Psoas muscle (tissue), 8 donors: Measurements from ENCODE around the gene NR2F6. TPM values are rescaled to one million over a fixed set of nuclear protein-coding genes. Genes with fewer than 3 reads are reported as not detected.

Experiments
- ATAC-seq, 4 donors: fragments of 200-7000 bp; cut with Tn5 transposase; one replicate each; pipeline ENCODE4 v1.9.1; 2020; ENCODE audit warnings: moderate library complexity in 3 of 4, mild to moderate bottlenecking in 2 of 4
- DNase-seq, 2 donors: peaks; one replicate each; pipeline ENCODE4 v3.0.0-alpha.2; 2020
- H3K27ac ChIP-seq: fragments of 200-600 bp; one replicate; pipeline ENCODE4 v1.8.0; 2022
- H3K27me3 ChIP-seq, 3 donors: fragments of 200-600 bp in 1 of 3; one replicate each; pipeline versions ENCODE4 v1.6.1 to v1.8.0; 2013 to 2022; ENCODE audit warnings: low read length in 2 of 3, mild to moderate bottlenecking in 2 of 3, moderate library complexity in 1 of 3; ENCODE audit not compliant: insufficient read depth in 3 of 3
- H3K36me3 ChIP-seq, 2 donors: fragments of 200-600 bp in 1 of 2; one replicate each; pipeline versions ENCODE4 v1.6.1 to v1.8.0; 2013 to 2022; ENCODE audit warnings: low read depth in 1 of 2, mild to moderate bottlenecking in 1 of 2, moderate library complexity in 1 of 2; ENCODE audit not compliant: insufficient read depth in 1 of 2
- H3K4me1 ChIP-seq: fragments of 200-600 bp; one replicate; pipeline ENCODE4 v1.8.0; 2022
- H3K4me3 ChIP-seq: fragments of 200-600 bp; one replicate; pipeline ENCODE4 v1.8.0; 2022; ENCODE audit warnings: mild to moderate bottlenecking
- H3K9me3 ChIP-seq: fragments of 200-600 bp; one replicate; pipeline ENCODE4 v1.8.0; 2022
- WGBS, 3 donors: extraction: QIAGEN DNeasy Blood & Tissue Kit; methylation state at CpG; one replicate each; pipeline versions ENCODE4 v1.1.6 to v1.1.7; 2013; 5-methylcytosine and 5-hydroxymethylcytosine counted together
- intact Hi-C, 2 donors: fragments of 100-400 bp; cut with DNase I; formaldehyde crosslinking; loops; one replicate each; pipeline versions ENCODE4 v1.11.0 to v1.14.2; 2022
- polyA plus RNA-seq, 3 donors: library from polyadenylated mRNA; stranded (reverse); fragments of 200-250 nt; gene quantifications; one replicate each; pipeline ENCODE4 v1.2.3, GENCODE V29; 2013
- total RNA-seq, 4 donors: library from RNA; stranded (reverse); fragmentation: NEBNext Ultra II Directional in 2 of 4; extraction: Animal tissue kit (Norgen Biotek cat#: 25700) in 2 of 4; gene quantifications; one replicate each; pipeline versions ENCODE4 v1.2.1 to v1.2.4, GENCODE V29; 2021 to 2023
- TF ChIP-seq, protein P1 (sequence below): fragments of 200-600 bp; IDR thresholded peaks from one replicate; pipeline ENCODE4 v1.8.0; 2022; ENCODE audit warnings: antibody characterized with exemption
- donor health status: healthy with polysubstance abuse.
- donor health status: DM: no; HTN: no; CAD: no; lungs with moderate emphysema.
- donor health status: Bipolar disorder and iron deficiency.
- donor health status: healthy.
- donor health status: DM: yes; HTN: yes; CAD: no.
- donor health status: DM: no; HTN: no; CAD: no.
- donor health status: DM: no; HTN: no; CAD: no.
- donor health status: DM: yes; HTN: yes; CAD: no.

Gene NR2F6
- total and polyA plus RNA-seq, 7 donors, result 21.1 to 56.7 (median 40.4) TPM

DNA sequence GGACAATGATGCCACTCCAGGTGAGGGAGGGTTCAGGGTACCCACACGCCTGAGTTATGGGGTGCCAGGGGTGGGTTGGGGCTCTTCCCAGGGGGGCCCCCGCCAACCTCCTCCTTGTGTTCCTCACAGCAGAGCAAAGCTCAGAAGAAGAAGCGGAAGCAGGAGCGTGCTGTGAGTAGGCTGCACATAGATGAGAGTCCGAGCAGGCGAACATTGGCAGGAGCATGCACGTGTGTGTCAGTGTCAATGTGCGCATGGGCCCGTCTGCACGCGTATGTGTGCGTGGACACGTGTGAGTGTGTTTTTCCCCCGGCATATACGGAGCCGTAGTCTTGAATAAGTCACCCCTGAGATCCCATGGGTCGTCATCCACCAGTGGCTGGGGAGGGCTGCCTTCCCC lies 43.0 kb downstream of the NR2F6 start:
- no peak overlapping the region for H3K27ac ChIP-seq
- H3K4me1 ChIP-seq, result no peaks in the 10 kb centered on the region
- no peaks in the 10 kb centered on the region for H3K9me3 ChIP-seq
- peaks cover 0 to 63% of the 10 kb centered on the region in 2 donors for H3K36me3 ChIP-seq
- no peaks in the 10 kb centered on the region for H3K27me3 ChIP-seq
- intact Hi-C loops, result loop anchor here (5.0 to 10.0 kb wide), 2 partner anchors 58 to 80 kb away; partner anchors contain the start of gene ANKLE1 (in 1 of the 2)
- ATAC-seq, result no peak
- TF ChIP-seq, protein P1, sequence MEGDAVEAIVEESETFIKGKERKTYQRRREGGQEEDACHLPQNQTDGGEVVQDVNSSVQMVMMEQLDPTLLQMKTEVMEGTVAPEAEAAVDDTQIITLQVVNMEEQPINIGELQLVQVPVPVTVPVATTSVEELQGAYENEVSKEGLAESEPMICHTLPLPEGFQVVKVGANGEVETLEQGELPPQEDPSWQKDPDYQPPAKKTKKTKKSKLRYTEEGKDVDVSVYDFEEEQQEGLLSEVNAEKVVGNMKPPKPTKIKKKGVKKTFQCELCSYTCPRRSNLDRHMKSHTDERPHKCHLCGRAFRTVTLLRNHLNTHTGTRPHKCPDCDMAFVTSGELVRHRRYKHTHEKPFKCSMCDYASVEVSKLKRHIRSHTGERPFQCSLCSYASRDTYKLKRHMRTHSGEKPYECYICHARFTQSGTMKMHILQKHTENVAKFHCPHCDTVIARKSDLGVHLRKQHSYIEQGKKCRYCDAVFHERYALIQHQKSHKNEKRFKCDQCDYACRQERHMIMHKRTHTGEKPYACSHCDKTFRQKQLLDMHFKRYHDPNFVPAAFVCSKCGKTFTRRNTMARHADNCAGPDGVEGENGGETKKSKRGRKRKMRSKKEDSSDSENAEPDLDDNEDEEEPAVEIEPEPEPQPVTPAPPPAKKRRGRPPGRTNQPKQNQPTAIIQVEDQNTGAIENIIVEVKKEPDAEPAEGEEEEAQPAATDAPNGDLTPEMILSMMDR, result no peak
- DNase-seq, result no peak
- WGBS, 3 donors, result 90 to 95% (median 92%) methylated on average over 17 of the region's 17 CpGs
- no peak overlapping the region for H3K4me3 ChIP-seq

DNA sequence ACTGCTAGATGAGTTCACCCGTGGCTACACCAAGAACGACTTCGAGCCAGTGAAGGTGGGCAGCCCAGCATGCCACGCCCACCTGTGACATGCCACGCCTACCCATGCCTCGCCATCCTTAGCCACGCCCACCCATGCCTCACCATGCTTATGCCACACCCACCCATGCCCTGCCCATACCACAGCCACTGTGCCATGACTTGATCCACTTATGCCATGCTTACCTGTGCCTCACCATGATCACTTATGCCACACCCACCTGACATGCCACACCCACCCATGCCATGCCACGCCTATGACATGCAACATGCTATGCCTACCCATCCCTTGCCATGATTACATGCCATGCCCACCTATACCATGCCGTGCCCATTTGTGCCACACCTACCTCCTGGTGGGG lies 43.5 kb downstream of the NR2F6 start:
- H3K4me1 ChIP-seq, result no peaks in the 10 kb centered on the region
- no peak overlapping the region for H3K4me3 ChIP-seq
- ATAC-seq (no peak), DNase-seq (no peak)
- no peak overlapping the region for H3K27ac ChIP-seq
- TF ChIP-seq, protein P1, result no peak
- WGBS, 3 donors, result 89 to 95% (median 90%) methylated on average over 9 of the region's 9 CpGs
- H3K36me3 ChIP-seq, result peaks cover 0 to 67% of the 10 kb centered on the region in 2 donors
- intact Hi-C loops, result loop anchor here (5.0 to 10.0 kb wide), 2 partner anchors 57 to 80 kb away; partner anchors contain the start of gene ANKLE1 (in 1 of the 2)
- no peaks in the 10 kb centered on the region for H3K9me3 ChIP-seq
- H3K27me3 ChIP-seq, result no peaks in the 10 kb centered on the region

DNA sequence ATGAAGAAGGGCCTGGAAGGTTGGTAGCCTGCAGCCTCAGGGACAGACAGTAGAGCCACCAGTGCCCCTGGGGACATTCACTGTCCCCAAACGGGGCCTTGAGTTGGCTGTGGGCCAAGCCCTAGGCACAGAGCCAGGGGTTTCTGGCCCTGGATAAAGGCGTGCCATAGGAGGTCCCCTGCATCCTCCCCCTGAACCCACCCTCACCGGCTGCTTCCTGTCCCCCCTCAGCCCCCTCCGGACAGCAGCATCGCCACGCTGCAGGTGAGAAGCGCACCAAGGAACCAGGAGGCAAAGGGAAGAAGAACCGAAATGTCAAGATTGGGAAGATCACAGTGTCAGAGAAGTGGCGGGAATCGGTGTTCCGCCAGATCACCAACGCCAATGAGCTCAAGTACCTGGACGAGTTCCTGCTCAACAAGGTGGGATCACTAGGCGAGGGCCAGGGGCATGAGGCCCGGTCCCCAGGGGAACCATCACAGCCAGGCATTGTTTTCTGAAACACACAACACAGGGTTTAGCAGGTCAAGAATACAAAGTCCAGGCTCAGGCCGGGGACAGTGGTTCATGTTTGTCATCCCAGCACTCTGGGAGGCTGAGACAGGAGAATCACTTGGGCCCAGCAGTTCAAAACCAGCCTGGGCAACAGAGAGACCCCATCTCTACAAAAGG lies 45.2 kb downstream of the NR2F6 start:
- ATAC-seq, result no peak
- intact Hi-C loops, result loop anchor here (5.0 to 10.0 kb wide), 2 partner anchors 56 to 82 kb away; partner anchors contain the start of gene ANKLE1 (in 1 of the 2)

DNA sequence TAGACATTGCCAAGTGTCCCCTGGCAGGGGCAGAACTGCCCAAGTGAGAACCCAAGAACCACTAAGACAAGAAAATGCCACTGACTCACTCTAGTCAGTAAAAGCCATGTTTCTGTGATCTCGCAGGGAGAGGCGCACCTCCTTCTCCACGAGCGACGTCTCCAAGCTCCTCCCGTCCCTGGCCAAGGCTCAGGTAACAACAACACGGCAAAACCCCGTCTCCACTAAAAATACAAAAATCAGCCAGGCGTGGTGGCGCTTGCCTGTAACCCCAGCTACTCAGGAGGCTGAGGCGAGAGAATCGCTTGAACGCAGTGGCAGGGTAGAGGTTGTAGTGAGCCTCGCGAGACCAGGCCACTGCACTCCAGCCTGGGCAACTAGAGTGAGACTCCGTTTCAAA lies 48.1 kb downstream of the NR2F6 start:
- Histone ChIP-seq H3K4me1 (no peaks in the 10 kb centered on the region), H3K36me3 (peaks cover 0 to 81% of the 10 kb centered on the region in 2 donors), H3K9me3 (no peaks in the 10 kb centered on the region), H3K27ac (no peak overlapping the region), H3K4me3 (no peak overlapping the region), H3K27me3 (no peaks in the 10 kb centered on the region)
- WGBS, 3 donors, result 94 to 97% (median 94%) methylated on average over 16 of the region's 16 CpGs
- TF ChIP-seq, protein P1, result no peak
- ATAC-seq (no peak), DNase-seq (no peak)
- intact Hi-C loops, result no loop called here

More for the DNA sequence above, 45.2 kb downstream of the NR2F6 start:
- WGBS, 3 donors, result 86 to 87% (median 86%) methylated on average over 16 of the region's 16 CpGs
- Histone ChIP-seq H3K4me3 (no peak overlapping the region), H3K27ac (no peak overlapping the region), H3K9me3 (no peaks in the 10 kb centered on the region), H3K27me3 (no peaks in the 10 kb centered on the region), H3K4me1 (no peaks in the 10 kb centered on the region), H3K36me3 (peaks cover 0 to 60% of the 10 kb centered on the region in 2 donors)
- TF ChIP-seq, protein P1, result no peak
- no peak for DNase-seq
